HT-29 (cell line): Measurements from ENCODE around the gene TARDBP. TPM values are rescaled to one million over a fixed set of nuclear protein-coding genes. Genes with fewer than 3 reads are reported as not detected.
"Not testable (repeated sequence)": the region's sequence is repeated elsewhere in the genome, so short reads cannot be mapped to it uniquely, and the experiment has no call there.

Source experiments
- DNase-seq: peaks from one replicate; pipeline ENCODE4 v3.0.0-alpha.2; 2015; ENCODE audit warnings: low spot score
- total RNA-seq: library from RNA; depleted of rRNA; stranded (reverse); fragments of >200 nt; shearing (Covaris generic); gene quantifications from 2 replicates; pipeline ENCODE4 v1.2.3, GENCODE V29; 2014; rRNA removed

Gene TARDBP
- 55.7 and 59.7 TPM in 2 replicates for total RNA-seq

DNA sequence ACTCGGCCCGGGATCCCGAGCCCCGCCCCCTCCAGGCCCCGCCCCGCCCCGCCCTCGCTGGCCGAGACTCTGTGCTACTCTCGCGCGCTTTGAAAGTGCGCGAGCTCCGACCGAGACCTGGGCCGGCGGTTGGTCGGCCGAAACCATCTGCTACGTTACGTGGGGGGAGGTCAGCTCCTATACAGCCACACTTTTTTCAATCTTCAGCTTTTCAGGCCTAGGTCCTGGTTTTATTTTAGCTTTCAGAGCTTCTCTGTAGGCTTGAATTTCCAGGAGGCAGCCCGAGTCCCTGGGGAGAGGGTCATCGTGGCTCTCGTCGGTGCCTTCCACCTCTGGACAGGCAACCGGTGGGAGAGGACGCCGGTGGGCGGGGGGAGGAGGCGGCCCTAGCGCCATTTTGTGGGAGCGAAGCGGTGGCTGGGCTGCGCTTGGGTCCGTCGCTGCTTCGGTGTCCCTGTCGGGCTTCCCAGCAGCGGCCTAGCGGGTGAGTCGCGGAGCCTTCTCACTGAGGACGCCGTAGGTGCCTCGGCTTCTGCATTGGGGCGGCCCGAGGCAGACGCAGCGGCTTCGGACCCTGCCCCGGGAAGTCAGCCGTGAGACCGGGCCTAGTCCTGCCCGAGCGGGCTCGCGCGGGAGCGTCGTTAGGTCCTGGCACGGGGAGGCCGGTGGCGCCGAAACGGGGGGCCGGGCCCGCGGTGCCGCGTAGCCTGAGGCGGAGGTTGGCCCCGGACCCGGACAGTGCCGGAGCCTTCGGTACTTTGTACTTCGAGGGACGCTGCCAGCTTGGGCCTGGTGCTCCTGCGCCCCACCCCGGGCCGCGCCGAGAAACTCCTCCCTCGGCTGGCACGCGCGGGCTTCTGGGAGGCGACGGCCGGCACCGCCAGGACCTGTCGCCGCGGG is at the start of gene TARDBP:
TARDBP (plus strand) TSS at position 395 of the 900 bp plus-strand sequence. CDS start 1,074 bp downstream, outside the sequence.
- DNase-seq = peak; percentile 94

DNA sequence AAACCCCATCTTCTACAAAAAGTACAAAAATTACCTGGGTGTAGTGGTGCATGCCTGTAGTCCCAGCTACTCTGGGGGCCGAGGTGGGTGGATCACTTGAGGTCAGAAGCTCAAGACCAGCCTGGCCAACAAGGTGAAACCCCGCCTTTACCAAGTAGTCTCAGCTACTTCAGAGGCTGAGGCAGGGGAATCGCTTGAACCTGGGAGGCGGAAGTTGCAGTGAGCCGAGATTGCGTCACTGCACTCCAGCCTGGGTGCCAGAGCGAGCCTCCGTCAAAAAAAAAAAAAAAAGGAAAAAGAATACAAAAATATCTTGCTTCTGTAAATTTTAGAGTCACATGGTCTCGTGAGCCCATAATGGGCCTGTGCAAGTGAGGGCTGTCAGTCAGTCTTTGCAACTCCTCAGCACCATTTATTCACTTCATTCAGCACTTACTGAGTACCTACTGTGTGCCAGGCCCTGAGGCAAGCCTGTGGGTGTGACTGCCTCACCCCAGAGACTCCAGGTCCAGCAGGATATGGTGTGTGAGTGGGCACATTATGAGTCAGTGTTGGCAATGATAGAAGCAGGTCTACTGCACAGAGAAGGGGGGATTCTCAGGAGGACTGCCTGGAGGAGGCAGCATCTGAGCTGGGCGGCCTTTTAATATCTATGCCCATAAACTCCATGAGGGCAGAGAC is 46.8 kb upstream of the TARDBP start:
- DNase-seq = no peak

- no peak for DNase-seq
Measured at GRCh38 chr1:10967090-10967489, 45.4 kb upstream of the TARDBP start.

DNA sequence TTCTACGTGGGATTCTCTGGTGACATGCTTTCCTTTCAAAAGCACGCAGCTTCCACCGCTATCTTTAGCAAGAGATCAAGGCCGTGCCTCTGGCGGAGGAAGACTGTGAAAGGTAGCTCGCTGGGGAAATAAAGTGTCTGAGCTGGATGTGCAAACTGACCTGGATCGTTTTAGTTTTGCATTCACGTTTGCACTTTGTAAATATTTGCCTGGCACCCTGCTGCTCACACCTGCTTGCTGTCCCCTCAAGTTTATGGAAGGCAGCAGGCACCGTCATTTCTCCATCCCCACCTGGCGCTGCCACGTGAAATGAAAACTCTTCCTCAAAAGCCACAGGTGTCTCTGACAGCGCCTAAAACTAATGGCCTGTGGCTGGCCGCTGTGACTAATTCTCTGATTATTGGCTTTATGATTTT is 44.0 kb upstream of the TARDBP start:
- no peak for DNase-seq

DNA sequence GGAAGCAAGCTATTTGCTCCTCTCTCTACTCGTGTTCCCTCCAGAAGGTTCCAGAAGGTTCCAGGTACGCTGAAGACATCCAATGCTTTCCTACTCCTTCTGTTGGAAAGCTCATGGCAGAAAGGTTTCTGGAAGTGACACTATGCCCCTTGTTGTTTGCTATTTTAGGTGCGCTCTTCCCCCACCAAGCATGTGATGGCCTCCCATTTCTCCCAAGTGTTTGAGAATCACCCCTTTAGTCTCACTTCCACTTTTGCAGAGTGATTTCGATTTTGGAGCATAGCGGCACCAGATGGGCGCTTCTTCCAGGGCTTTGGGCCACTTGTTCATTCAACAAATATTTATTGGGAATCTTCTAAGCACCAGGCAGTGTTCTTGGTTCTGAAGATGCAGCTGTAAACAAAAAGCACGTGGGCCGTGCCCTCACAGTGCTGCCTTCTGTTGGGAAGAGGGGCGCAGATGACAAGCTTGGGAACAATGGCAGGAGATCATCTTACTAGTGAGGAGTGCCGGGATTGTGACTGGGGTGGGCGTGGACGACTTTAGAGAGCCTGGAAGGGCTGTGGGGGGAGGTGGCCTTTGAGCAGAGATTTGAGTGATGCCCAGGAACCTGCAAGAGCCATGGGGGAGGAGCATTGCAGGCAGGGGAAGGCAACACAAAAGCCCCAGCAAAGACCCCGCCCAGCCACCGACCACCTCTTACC is 43.0 kb upstream of the TARDBP start:
- DNase-seq = no peak

- DNase-seq = no peak
Measured at GRCh38 chr1:10969971-10970332, 42.5 kb upstream of the TARDBP start.

DNA sequence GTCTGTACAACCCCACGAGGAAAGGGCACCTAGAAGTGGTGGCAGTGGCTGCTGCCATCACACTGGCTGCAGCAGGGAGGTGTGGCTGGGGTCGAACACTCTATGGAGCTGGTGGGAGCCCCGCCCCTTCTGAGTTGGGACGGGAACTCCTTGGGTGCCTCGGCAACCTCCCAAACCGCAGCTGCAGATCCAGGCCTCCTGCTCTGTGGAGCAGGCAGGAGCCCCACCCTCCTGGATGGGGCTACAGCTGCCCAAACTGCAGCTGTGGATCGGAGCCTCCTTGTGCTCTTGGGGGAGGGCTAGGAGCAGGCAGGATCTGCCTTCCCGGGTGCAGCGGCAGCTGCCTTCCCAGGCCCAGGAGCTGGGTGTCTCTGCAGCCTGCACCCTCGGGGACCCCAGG is 38.9 kb upstream of the TARDBP start:
- no peak for DNase-seq

DNA sequence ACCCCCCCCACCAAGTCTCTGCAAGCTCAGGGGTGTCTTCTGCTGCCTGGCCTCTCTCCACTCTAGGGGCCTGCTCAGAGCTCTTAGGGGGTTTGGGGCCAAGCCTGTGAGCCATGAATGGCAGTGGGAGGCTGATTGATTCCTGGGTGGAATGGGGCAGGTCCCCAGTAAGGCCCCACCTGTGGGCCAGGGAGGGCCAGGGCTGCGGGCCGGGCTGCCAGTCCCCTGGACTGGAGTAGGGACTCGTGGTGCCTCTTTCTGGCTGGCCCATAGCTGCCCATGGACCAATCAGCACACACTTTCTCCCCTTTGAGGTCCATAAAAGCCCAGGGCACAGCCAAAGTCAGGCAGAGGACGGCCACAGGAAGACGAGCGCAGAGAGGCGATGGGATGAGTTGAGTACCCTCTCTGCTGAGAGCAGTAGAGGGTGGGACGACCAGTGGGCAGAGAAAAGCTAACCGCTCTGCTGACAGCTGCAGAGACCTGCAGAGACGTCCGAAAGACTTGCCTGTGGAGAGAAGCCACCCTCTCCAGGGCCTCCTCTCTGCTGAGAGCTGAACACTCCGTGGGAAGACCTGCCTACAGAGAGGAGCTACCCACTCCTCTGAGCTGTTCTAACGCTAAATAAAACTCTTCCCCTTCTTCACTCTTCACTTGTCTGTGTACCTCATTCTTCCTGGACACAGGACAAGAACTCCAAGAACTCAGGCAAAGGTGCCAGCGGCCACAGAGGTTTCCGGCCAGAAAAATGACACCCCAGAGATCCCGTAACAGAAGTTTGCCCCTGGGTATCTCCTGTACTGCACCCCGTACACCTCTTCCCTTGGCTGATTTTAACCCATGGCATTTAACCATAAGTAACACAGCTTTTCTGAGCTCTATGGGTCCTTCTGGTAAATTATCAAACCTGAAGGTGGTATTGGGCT is 38.2 kb upstream of the TARDBP start:
- no peak for DNase-seq

GRCh38 chr1:10975567-10976326 is 36.7 kb upstream of the TARDBP start:
- peak; percentile 68 for DNase-seq

DNA sequence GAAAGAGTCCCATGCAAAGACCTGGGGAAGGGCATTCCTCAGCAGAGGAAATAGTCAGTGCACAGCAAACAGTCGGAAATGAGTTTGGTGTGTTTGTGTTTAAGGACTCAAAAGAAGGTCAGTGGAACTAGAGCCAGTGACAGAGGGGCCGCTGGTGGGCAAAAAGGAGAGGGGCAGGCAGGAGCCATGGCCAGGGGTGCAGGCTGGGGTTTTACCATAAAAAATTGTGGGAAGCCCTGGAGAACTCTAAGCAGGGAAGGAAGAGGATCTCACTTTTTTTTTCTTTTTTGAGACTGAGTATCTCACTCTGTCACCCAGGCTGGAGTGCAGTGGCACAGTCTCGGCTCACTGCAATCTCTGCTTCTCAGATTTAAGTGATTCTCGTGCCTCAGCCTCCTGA is 33.7 kb upstream of the TARDBP start:
- DNase-seq = no peak

- DNase-seq = peak; percentile 34
Measured at GRCh38 chr1:10979483-10979920, 33.0 kb upstream of the TARDBP start.

DNA sequence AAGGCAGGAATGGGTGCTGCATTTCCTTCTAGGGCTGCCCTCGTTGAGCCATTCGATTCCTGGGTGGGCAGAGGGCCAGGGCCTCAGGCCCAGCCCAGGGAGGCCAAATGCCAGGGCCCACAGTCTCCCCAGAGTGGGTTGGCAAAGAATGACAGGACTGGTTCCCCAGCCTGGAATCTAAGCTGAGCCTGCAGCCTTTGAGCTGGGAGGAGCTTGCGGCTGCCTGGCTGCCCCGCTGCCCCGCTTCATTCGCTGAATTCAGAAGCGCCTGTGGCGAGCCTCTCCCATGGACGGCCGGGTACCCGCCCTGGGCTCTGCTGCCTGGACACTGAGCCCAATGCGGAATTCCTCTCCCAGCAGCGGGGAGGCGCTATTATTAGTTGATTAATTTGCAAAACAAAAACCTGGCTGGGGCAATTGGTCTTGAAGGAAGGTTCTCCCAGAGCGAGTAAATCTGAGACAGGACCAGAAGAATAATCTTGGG is 32.3 kb upstream of the TARDBP start:
- DNase-seq = peak; percentile 69

- DNase-seq = no peak
Measured at GRCh38 chr1:10980841-10981727, 31.4 kb upstream of the TARDBP start.

GRCh38 chr1:10986525-10986890 is 25.9 kb upstream of the TARDBP start:
- no peak for DNase-seq

- no peak for DNase-seq
Measured at GRCh38 chr1:10987840-10988417, 24.5 kb upstream of the TARDBP start.

DNA sequence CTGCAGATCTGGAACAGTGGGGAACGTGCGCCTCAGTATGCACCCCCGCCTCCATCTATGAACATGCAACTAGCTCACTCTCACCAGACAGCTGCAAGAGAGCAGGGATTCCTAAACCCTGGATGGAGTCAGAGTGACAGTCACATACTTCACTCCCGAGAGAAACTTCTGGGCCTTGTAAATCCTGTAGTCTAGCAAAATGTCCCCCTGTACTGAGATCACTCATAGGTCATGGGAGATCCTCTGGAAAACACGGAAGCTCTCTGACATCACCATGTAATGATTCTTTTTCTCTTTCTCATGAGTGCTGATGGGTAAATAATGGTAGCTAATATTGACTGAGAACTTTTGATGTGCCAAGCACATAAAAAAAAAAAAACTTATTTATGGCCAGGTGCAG is 23.4 kb upstream of the TARDBP start:
- DNase-seq = no peak

- not testable (repeated sequence) for DNase-seq
Measured at GRCh38 chr1:10989920-10990516, 22.4 kb upstream of the TARDBP start.

DNA sequence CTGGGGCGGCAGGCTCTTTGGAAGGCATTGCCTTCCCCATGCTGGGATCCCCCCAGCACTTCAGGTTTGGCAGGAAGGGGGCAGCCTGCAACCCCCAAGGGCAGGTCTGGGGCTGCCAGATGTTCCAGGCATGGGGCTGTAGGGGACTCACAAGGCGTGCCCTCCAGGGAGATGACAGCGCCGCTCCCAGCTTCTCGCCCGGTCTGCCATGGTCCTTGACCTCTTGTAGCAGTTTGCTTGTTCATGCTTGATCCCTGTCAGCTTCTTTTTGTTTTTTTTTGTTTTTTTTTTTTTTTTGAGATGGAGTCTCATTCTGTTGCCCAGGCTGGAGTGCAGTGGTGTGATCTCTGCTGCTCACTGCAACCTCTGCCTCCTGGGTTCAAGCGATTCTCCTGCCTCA is 21.6 kb upstream of the TARDBP start:
- no peak for DNase-seq
